ENCODE measurements around the gene ANKRD2.

Gene ANKRD2

GRCh38 chr10:97584060-97584797 lies 11.7 kb downstream of the ANKRD2 start, which contains the start of gene HOGA1:
Gene HOGA1 (plus strand): TSS chr10:97584389. CDS start chr10:97584704, 315 bp downstream.
- Histone ChIP-seq H3K27me3 (ENCODE audit: control insufficient read depth, insufficient read depth, low read length, poor library complexity, severe bottlenecking) (no peaks in the 10 kb centered on the region), H3K4me3 (ENCODE audit: insufficient read depth, low read depth, low read length) (no peak within 1 kb of the TSS), H3K9me3 (ENCODE audit: control insufficient read depth, low read length) (no peaks in the 10 kb centered on the region), H3K36me3 (ENCODE audit: control insufficient read depth, insufficient read depth, low read length) (no peaks in the 10 kb centered on the region), H3K4me1 (ENCODE audit: control insufficient read depth, insufficient read depth, low read length) (peaks cover 5% of the 10 kb centered on the region), H3K27ac (ENCODE audit: insufficient read depth, low read depth, low read length, poor library complexity, severe bottlenecking) (no peak within 1 kb of the TSS)
- 67% methylated on average over 5 of the region's 5 CpGs for WGBS, 2 experiments

DNA sequence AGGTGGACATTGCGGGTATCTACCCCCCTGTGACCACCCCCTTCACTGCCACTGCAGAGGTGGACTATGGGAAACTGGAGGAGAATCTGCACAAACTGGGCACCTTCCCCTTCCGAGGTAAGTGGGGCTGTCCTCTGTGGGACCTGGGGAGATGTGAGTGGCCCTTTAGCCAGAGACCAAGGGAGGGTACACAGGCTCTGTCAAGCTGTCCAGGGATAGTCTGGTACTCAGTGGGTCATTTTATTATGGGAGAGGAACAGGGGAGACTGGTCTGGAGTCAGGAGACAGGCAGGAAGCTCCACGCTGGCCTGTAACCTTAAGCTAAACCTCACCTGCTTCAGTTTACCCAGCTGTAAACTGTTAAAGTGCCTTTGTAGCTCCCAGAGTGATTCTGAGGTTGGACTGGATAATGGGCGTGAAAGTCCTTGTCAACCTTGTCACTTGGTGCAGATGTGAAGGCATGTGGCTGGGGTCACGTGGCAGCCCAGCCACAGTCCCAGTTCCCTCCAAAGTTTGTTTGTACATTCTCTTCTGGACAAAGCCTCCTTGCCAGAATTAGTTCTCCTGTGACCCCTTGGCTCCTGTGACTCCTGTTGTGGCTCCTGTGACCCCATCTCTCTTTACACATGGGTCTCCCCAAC lies 12.3 kb downstream of the ANKRD2 start:
- Histone ChIP-seq H3K4me1 (ENCODE audit: control insufficient read depth, insufficient read depth, low read length) (peaks cover 5% of the 10 kb centered on the region), H3K27ac (ENCODE audit: insufficient read depth, low read depth, low read length, poor library complexity, severe bottlenecking) (no peak overlapping the region), H3K27me3 (ENCODE audit: control insufficient read depth, insufficient read depth, low read length, poor library complexity, severe bottlenecking) (no peaks in the 10 kb centered on the region), H3K9me3 (ENCODE audit: control insufficient read depth, low read length) (no peaks in the 10 kb centered on the region), H3K36me3 (ENCODE audit: control insufficient read depth, insufficient read depth, low read length) (no peaks in the 10 kb centered on the region), H3K4me3 (ENCODE audit: insufficient read depth, low read depth, low read length) (no peak overlapping the region)
- 94 to 96% methylated on average over 5 of the region's 5 CpGs for WGBS, 2 experiments

DNA sequence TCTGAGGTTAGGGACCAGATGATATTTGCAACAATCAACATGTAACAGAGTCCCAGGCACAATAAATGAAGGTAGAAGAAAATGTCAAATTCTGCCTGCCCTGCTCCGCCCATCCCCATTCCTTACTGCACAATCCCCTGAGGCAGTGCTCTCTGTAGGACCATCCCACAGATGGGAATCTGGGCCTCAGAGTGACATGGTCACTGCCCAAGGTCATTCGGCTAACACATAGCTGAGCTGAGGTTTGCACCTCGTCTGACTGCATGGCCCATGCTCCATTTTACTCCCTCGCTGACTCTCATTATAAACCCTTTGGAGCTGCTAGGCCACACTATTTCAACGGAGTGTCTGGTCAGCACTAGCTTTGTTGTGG lies 12.8 kb downstream of the ANKRD2 start:
- no peaks in the 10 kb centered on the region for H3K36me3 ChIP-seq (ENCODE audit: control insufficient read depth, insufficient read depth, low read length)
- H3K27me3 ChIP-seq (ENCODE audit: control insufficient read depth, insufficient read depth, low read length, poor library complexity, severe bottlenecking) = no peaks in the 10 kb centered on the region
- no peaks in the 10 kb centered on the region for H3K9me3 ChIP-seq (ENCODE audit: control insufficient read depth, low read length)
- no peak overlapping the region for H3K4me3 ChIP-seq (ENCODE audit: insufficient read depth, low read depth, low read length)
- H3K27ac ChIP-seq (ENCODE audit: insufficient read depth, low read depth, low read length, poor library complexity, severe bottlenecking) = no peak overlapping the region
- WGBS, 2 experiments = 90 to 92% methylated on average over 5 of the region's 5 CpGs
- H3K4me1 ChIP-seq (ENCODE audit: control insufficient read depth, insufficient read depth, low read length) = peaks cover 5% of the 10 kb centered on the region

GRCh38 chr10:97587183-97587582 lies 14.6 kb downstream of the ANKRD2 start:
- 90% methylated on average over 2 of the region's 2 CpGs for WGBS, 2 experiments
- H3K27ac ChIP-seq (ENCODE audit: insufficient read depth, low read depth, low read length, poor library complexity, severe bottlenecking) = no peak overlapping the region
- no peak overlapping the region for H3K4me3 ChIP-seq (ENCODE audit: insufficient read depth, low read depth, low read length)
- H3K27me3 ChIP-seq (ENCODE audit: control insufficient read depth, insufficient read depth, low read length, poor library complexity, severe bottlenecking) = no peaks in the 10 kb centered on the region
- no peaks in the 10 kb centered on the region for H3K9me3 ChIP-seq (ENCODE audit: control insufficient read depth, low read length)
- no peaks in the 10 kb centered on the region for H3K36me3 ChIP-seq (ENCODE audit: control insufficient read depth, insufficient read depth, low read length)
- H3K4me1 ChIP-seq (ENCODE audit: control insufficient read depth, insufficient read depth, low read length) = peaks cover 5% of the 10 kb centered on the region

- 91 to 96% methylated on average over 1 to 3 of the region's 3 CpGs for WGBS, 2 experiments
- H3K9me3 ChIP-seq (ENCODE audit: control insufficient read depth, low read length) = no peaks in the 10 kb centered on the region
- no peak within 1 kb of the TSS for H3K4me3 ChIP-seq (ENCODE audit: insufficient read depth, low read depth, low read length)
- no peaks in the 10 kb centered on the region for H3K36me3 ChIP-seq (ENCODE audit: control insufficient read depth, insufficient read depth, low read length)
- H3K27ac ChIP-seq (ENCODE audit: insufficient read depth, low read depth, low read length, poor library complexity, severe bottlenecking) = no peak within 1 kb of the TSS
- no peaks in the 10 kb centered on the region for H3K27me3 ChIP-seq (ENCODE audit: control insufficient read depth, insufficient read depth, low read length, poor library complexity, severe bottlenecking)
- H3K4me1 ChIP-seq (ENCODE audit: control insufficient read depth, insufficient read depth, low read length) = no peaks in the 10 kb centered on the region
These were observed 16.9 kb downstream of the ANKRD2 start, which contains the start of gene C10orf62 for GRCh38 chr10:97589479-97589878. Gene C10orf62 (plus strand): TSS chr10:97589721. CDS start chr10:97589898, 177 bp downstream.

DNA sequence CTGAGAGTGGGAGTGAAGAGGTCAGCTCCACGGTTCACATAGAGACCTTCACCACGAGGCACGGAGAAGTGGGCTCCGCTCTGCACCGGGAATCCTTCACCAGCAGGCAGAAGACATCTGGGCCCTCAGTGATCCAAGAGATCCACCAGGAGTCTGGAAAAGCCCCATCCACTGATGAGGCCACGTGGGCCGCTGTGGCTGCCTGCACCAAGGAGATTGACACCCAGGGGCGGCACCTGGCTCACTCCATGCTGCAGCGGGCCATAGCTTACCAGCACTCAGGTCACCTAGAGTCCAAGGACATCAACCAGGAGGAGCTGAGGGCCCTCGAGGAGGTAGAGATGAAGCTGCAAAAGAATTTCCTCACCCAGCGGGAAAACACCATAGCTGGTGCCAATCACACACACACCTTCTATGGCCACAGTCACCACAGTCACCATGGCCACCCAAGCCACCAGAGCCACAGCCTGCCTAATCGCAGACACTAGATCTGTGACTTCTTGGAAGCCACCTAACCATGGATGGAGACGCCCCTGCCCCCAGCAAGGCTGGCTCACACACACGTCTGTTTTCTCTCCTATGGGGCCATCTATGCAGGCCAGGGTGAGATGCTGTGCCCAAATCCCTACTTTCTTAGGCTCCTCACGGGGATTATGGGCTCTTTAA lies 17.6 kb downstream of the ANKRD2 start:
- H3K27ac ChIP-seq (ENCODE audit: insufficient read depth, low read depth, low read length, poor library complexity, severe bottlenecking) = no peak overlapping the region
- H3K4me1 ChIP-seq (ENCODE audit: control insufficient read depth, insufficient read depth, low read length) = no peaks in the 10 kb centered on the region
- H3K4me3 ChIP-seq (ENCODE audit: insufficient read depth, low read depth, low read length) = no peak overlapping the region
- H3K36me3 ChIP-seq (ENCODE audit: control insufficient read depth, insufficient read depth, low read length) = no peaks in the 10 kb centered on the region
- WGBS, 2 experiments = 95% methylated on average over 15 of the region's 15 CpGs
- no peaks in the 10 kb centered on the region for H3K27me3 ChIP-seq (ENCODE audit: control insufficient read depth, insufficient read depth, low read length, poor library complexity, severe bottlenecking)
- no peaks in the 10 kb centered on the region for H3K9me3 ChIP-seq (ENCODE audit: control insufficient read depth, low read length)

- 83 to 90% methylated on average over 5 of the region's 5 CpGs for WGBS, 2 experiments
- Histone ChIP-seq H3K27ac (ENCODE audit: insufficient read depth, low read depth, low read length, poor library complexity, severe bottlenecking) (no peak overlapping the region), H3K9me3 (ENCODE audit: control insufficient read depth, low read length) (no peaks in the 10 kb centered on the region), H3K4me3 (ENCODE audit: insufficient read depth, low read depth, low read length) (no peak overlapping the region), H3K4me1 (ENCODE audit: control insufficient read depth, insufficient read depth, low read length) (no peaks in the 10 kb centered on the region), H3K36me3 (ENCODE audit: control insufficient read depth, insufficient read depth, low read length) (no peaks in the 10 kb centered on the region), H3K27me3 (ENCODE audit: control insufficient read depth, insufficient read depth, low read length, poor library complexity, severe bottlenecking) (no peaks in the 10 kb centered on the region)
These were observed 18.3 kb downstream of the ANKRD2 start for GRCh38 chr10:97590748-97591495.

- H3K27ac ChIP-seq (ENCODE audit: insufficient read depth, low read depth, low read length, poor library complexity, severe bottlenecking) = no peak overlapping the region
- H3K27me3 ChIP-seq (ENCODE audit: control insufficient read depth, insufficient read depth, low read length, poor library complexity, severe bottlenecking) = no peaks in the 10 kb centered on the region
- H3K36me3 ChIP-seq (ENCODE audit: control insufficient read depth, insufficient read depth, low read length) = no peaks in the 10 kb centered on the region
- 92% methylated on average over 4 of the region's 4 CpGs for WGBS, 2 experiments
- no peak overlapping the region for H3K4me3 ChIP-seq (ENCODE audit: insufficient read depth, low read depth, low read length)
- H3K4me1 ChIP-seq (ENCODE audit: control insufficient read depth, insufficient read depth, low read length) = no peaks in the 10 kb centered on the region
- no peaks in the 10 kb centered on the region for H3K9me3 ChIP-seq (ENCODE audit: control insufficient read depth, low read length)
These were observed 20.8 kb downstream of the ANKRD2 start for GRCh38 chr10:97593421-97593820.

DNA sequence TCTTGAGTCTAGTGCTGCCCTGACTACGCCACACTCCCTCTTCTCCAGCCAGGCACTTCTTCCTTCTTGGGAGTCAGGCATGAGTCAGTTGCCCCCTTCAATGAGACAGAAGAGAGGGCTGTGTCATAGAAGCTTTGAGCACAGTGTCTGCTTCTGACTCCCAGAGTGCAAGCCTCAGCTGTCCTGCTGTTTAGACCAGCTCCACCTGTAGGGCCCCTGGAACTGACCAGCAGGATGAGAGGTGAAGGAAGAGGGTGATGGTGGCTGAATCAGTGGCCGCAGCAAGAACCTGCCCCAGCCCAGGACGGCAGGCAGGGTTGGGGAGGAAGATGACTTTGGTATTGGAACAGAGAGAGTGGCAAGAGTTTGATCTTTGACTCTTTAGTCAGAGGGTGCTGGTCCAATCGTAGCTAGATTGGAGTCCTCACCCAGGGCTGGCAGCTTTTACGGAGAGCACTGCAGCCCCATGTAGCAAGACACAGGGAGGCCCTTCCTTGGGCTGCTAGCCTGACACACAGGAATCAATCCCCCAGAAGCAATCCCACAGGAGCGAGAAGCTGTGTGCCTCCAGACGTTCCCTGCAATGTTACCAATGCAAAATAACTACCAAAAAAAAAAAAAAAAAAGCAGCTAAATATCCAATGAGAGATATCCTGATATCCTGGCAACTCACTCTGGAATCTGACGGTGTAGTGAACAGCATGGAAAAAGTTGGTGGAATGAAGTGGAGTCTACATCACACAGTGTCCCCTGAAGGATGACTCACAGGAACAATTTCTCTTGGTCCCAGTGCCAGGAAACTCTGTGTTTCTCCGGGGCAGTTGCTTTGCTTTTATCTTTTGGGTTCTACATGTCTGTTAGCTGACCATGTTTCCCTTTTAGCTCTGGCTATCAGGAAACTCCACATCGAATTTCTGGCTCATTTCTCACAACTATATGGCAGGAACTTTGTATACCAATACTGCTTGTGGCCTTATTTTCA lies 23.8 kb downstream of the ANKRD2 start:
- 87 to 88% methylated on average over 10 of the region's 10 CpGs for WGBS, 2 experiments
- no peaks in the 10 kb centered on the region for H3K36me3 ChIP-seq (ENCODE audit: control insufficient read depth, insufficient read depth, low read length)
- no peak overlapping the region for H3K4me3 ChIP-seq (ENCODE audit: insufficient read depth, low read depth, low read length)
- H3K9me3 ChIP-seq (ENCODE audit: control insufficient read depth, low read length) = no peaks in the 10 kb centered on the region
- peaks cover 4% of the 10 kb centered on the region for H3K4me1 ChIP-seq (ENCODE audit: control insufficient read depth, insufficient read depth, low read length)
- no peaks in the 10 kb centered on the region for H3K27me3 ChIP-seq (ENCODE audit: control insufficient read depth, insufficient read depth, low read length, poor library complexity, severe bottlenecking)
- no peak overlapping the region for H3K27ac ChIP-seq (ENCODE audit: insufficient read depth, low read depth, low read length, poor library complexity, severe bottlenecking)
